DMS153 treated with DMSO at 0.1 percent for 48 hours (cell line): ENCODE results near the gene RGMA.
"Not testable (repeated sequence)": the region's sequence is repeated elsewhere in the genome, so short reads cannot be mapped to it uniquely, and the experiment has no call there.

Experiments used
- DNase-seq: peaks from one replicate; lab custom pipeline; 2025; ENCODE audit not compliant: unreplicated experiment; lab: John Stamatoyannopoulos, UW

RGMA gene

GRCh38 chr15:93035953-93036810 lies 52.8 kb downstream of the RGMA start:
- DNase-seq: peak; percentile 14

GRCh38 chr15:93035092-93035915 lies 53.7 kb downstream of the RGMA start:
- no peak for DNase-seq

DNA sequence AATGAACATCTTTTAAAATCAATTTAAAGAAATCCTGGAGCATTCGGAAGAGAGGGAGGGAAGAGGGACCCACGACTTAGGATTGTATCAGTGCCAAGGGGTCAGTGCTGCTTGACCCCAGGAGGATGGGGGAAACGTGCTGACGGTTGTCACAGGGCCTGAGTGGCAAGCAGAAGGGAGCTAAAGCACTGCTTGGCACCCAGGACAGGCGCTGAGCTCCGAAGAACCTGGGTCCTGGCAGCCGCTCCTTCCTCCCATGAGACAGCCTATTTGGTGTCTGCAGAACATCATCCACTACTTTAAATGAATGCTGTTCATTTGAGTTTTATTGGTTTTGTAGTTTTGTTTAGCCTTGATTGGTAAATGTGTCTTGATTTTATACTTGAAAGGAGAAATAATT lies 54.5 kb downstream of the RGMA start:
- no peak for DNase-seq

DNA sequence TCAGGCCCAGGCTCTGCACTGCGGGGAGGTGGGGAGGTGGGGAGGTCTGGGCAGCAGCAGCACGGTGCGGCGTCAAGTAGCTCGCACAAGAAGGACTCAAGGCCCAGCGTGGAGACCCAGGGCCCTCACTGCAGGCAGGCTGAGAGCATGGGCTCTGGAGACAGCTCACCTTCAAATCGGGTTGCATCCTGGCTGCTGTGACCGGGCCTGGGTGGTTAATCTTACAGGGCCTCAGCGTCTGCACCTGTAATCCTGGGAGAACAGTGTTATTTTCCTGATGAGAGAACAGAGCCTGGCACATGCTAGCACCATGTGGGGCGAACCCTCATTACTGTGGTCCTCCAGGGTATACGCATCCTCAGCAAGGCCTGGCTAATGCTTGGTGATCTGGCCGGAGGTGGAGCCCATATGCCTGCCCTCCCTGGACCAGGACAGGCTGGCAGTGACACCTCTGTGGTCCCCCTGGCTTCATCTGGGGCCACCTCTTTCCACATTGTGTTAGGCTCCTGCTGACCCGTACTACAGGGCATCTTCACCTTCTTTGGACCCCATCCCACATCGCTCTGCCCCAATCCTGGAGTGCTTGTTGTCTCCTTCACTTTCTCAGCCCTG lies 55.5 kb downstream of the RGMA start:
- no peak for DNase-seq

DNA sequence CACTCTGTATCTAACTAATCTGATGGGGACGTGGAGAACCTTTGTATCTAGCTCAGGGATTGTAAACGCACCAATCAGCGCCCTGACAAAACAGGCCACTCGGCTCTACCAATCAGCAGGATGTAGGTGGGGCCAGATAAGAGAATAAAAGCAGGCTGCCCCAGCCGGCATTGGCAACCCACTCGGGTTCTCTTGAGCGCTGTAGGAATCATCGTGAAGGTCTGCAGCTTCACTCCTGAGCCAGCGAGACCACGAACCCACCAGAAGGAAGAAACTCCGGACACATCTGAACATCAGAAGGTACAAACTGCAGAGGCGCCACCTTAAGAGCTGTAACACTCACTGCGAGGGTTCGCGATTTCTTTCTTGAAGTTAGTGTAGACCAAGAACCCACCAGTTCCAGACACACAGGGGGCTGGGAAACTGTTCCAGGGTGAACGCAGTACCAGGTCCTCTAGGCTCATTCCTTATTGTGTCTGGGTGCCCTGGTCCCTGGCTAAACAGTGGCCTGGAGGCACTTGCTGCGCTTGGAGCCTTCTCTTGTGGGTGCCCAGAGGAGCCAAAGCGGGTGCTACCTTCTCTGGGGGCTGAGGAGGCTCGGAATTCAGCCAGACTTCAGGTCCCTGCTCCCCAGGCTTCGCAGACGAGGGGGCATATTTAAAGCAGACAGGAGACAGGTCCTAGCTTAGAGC lies 56.4 kb downstream of the RGMA start:
- DNase-seq: not testable (repeated sequence)

DNA sequence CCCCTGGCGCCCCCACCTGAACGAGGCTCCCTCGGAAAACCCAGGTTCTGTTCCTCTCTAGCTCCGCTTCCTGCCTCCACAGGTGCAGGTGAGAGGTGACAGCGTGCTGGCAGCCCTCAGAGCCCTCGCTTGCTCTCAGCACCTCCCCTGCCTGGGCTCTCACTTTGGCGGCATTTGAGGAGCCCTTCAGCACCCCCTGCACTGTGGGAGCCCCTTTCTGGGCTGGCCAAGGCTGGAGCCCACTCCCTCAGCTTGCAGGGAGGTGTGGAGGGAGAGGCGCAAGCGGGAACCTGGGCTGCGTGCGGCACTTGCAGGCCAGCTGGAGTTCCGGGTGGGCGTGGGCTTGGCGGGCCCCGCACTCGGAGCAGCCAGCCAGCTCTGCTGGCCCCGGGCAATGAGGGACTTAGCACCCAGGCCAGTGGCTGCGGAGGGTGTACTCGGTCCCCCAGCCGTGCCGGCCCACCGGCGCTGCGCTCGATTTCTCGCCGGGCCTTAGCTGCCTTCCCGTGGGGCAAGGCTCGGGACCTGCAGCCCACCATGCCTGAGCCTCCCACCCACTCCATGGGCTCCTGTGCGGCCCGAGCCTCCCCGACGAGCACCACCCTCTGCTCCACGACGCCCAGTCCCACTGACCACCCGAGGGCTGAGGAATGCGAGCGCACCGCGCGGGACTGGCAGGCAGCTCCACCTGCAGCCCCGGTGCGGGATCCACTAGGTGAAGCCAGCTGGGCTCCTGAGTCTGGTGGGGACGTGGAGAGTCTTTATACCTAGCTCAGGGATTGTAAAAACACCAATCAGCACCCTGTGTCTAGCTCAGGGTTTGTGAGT lies 57.2 kb downstream of the RGMA start:
- DNase-seq: not testable (repeated sequence)

DNA sequence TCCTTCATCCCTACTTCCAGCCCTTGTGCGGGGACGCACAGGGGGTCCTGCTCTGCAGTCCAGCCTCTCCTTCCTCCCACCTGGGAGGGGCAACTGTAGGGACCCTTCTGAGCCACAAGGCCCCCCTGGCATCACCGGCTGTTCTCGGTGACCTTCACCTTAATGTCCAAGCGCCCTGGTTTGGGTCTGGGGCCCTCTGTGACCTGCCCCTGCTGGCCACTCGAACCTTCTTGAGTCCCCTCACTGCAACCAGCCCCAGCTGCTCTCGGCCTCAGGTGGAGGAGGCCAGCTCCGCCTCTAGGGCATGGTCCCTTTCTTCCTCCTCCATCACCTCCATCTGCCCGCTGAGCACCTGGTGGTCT lies 57.9 kb downstream of the RGMA start:
- DNase-seq: no peak

- peak; percentile 7 for DNase-seq
Measured at GRCh38 chr15:93030430-93031102, 58.4 kb downstream of the RGMA start.

GRCh38 chr15:93029836-93030429 lies 59.1 kb downstream of the RGMA start:
- no peak for DNase-seq

DNA sequence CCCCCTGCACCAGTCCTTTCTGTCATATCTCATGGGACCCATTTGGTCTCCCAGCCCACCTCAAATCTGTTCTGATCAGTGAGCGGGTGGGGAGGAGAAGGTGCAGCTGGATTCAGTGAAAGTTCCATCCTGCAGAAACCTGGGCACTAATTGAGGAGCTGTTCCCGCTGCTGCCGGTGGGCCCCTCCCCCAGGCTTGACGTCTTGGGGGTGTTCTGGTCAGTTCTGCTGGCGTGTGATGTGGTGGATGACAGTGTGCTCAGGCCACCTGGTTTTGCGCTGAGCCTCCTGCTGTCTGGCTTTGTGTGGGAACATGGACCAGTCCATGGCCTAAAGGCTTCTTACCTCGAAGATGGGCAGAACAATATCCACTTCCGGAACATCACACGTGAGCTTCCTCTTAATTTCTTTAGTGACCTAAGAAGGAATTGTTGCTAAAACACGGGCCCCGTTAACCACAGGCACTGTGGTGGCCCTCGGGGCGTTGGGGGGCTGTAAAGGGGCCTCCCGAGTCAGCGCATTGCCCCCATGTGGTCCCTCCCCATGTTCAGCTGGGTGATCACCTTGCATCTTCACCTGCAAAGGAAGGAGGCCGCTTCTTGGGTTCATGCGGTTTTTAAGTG lies 59.7 kb downstream of the RGMA start:
- DNase-seq: no peak

- no peak for DNase-seq
Measured at GRCh38 chr15:93028632-93029213, 60.3 kb downstream of the RGMA start.

DNA sequence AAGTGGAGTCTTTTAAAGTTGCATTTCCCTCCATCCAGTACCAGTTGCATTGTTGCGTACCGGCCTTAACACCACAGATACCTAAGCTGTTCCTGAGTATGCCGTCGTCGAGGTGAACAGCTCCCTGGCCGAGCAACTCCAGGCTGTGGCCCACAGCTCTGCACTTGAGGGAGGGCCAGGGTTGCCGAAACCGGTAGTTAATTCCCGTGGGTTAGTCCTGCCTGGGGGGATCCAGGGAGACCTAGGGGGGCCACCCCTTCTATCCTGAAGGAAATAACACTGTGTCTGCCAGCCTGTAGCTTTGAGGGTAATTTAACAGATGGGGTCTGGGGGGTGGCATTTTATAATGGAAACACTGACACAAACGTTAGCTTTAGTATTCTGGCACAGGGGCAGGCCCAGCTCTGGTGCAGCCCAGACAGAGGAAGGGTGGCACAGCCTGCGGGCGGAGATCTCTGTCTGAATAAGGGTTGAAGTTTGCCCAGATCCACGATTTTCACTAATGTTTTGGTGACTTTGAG lies 60.8 kb downstream of the RGMA start:
- DNase-seq: no peak

- DNase-seq: no peak
Measured at GRCh38 chr15:93027413-93027812, 61.6 kb downstream of the RGMA start.

- DNase-seq: no peak
Measured at GRCh38 chr15:93026380-93026817, 62.6 kb downstream of the RGMA start.

DNA sequence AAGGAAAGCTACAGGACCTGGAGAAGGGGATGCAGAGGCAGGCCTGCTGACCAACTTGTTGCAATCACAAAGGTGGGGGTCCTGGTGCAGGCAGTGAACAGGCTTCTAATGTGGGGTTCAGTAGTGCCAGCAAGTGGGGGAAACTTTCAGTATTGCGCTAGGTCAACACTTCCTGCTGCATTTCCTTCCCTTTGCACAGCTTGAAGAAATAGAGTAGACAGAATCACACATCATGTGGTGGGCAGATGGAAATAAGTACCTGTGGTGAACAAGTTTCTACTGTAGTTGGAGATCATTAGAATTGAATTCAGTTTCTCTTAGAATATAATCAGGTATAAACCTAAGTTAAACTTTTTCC lies 63.4 kb downstream of the RGMA start:
- no peak for DNase-seq

- DNase-seq: no peak
Measured at GRCh38 chr15:93024716-93025624, 64.0 kb downstream of the RGMA start.

DNA sequence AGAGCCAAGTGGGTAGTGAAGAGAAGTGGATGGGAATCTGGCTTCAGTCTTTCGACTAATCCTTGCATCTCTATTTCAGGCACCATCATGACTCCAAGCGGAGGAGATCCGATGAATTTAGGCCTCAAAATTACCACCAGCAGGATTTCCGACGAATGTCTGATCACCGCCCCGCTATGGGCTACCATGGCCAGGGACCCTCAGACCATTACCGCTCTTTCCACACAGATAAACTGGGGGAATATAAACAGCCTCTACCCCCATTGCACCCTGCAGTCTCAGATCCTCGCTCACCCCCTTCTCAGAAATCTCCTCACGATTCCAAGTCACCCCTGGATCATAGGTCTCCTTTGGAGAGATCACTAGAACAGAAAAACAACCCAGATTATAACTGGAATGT lies 64.7 kb downstream of the RGMA start:
- no peak for DNase-seq
